ENCODE results near the gene MKNK1.

MKNK1 gene

DNA sequence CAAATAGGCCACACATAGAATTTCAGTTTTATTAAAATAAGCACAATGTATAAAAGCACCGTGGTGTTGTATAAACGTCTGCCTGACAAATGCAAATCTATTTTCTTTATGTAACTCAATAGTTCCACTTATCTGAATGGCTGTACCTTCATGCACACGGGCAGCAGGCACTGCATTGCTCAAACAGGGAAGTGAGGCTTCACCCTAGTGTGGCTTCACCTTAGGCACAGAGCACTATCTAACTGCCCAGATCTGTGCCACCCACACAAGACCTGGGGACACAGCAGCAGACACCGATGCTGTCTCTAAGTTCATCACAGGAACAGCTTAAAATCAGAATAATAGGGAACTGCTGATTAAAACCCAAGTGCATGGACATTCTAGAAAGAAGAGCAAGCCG, 46.7 kb downstream of the MKNK1 start:
- no peak for DNase-seq

DNA sequence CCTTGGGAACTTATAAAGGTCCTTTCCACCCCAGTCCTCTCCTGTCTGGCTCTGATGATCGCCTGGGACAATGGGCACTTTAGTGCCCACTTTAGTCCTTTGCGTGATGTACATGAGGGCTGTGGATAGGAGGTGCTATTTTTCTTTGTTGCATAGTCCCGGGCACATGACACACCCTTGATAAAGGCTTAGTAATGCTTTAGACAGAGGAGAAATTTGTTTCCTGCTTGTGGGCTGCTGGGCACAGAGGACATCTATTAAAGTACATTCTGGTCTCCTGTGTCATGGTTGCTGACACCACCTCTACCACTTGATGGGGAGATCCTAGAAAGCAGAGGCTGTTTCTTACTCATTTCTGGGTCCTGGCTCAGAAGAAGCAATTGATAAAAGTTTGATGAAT, 47.2 kb downstream of the MKNK1 start:
- peak; percentile 9 for DNase-seq

DNA sequence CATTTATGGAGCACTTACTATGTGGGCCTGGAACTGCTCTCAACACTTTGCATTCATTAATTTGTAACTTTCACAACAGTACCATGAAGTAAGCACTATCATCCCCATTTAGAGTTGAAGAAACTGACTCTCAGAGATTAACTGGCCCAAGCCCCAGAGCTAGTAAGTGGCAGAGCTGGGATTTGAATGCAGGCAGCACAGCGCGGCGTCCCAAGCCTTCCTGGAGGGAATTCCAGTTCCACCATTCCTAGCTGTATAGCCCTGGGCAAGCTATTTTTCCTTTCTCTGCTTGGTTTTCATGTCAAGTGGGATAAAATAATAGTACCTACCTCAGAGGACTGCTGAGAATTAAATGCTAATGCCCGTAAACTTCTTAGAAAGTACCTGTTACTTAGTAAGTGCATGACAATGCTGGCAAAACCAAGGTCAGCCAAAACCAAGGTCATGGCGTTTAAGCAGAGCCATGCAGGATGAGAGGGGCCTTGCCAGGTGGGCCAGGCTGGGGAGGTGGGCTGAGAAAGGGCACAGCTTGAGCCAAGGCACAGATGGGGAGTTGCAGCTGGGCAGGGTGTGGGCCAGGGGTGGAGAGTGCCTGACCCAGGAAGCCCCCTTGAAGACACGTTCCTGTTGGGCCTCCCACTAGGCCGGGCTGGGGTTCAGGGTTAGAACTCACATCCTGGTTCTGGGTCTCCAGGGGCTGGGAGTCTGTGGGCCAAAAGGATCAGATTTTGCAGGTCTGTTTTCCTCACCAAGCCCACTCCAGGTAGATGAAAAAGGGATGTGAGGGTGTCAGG, 48.0 kb downstream of the MKNK1 start:
- no peak for DNase-seq

DNA sequence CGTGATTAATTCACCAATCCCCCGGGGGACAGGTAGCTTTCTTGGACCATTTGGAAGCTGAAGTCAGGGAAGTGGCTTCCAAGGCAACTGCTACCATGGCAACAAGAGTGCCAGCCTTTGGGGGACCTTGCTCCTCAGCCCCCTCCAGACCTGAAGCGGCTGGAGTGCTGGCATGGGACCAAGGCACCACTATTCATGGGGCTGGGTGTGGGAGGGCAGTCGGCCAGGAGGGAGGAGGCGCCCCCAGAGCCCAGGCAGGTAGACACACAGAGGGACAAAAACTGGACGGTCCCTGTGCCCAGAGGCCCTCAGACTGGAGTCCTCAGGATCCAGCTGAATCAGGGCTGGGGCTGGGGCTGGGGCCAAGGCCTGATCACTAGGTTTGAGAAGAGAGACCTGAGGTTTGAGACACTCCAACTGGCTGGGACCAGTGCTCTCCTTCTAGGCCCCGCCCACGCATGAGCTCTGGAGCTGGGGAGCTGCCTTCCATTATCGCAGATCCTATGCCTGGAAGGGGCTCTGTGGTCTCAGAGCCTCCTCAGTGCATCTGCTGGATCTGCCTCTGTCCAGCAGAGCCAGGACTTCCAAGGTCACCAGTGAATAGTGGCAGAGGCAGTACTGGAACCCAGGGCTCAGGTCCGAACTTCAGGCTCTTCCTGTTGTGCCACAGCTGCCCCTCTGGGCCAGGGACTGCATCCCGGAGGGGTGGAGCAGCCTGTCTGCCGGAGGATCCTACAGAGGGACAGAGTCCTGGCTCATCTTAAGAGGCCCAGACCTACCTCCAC, 49.3 kb downstream of the MKNK1 start:
- DNase-seq: no peak

DNA sequence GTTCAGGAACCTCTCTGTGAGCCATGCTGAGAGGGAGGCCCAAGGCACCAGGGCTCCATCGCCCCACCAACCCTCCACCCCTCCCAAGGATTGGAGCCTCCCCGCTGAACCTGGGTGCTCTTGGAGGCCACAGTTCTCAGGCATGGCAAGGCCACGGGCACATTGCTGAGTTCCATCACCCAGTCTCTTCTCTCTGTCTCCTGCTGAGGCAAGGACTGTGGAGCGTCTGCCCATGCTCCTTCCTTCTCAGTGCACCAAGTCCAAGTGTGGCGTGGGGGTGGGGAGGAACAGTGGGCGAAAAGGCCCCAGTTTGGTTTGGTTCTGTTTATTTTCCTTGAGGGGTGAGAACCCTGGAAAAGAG, 49.9 kb downstream of the MKNK1 start:
- no peak for DNase-seq

DNA sequence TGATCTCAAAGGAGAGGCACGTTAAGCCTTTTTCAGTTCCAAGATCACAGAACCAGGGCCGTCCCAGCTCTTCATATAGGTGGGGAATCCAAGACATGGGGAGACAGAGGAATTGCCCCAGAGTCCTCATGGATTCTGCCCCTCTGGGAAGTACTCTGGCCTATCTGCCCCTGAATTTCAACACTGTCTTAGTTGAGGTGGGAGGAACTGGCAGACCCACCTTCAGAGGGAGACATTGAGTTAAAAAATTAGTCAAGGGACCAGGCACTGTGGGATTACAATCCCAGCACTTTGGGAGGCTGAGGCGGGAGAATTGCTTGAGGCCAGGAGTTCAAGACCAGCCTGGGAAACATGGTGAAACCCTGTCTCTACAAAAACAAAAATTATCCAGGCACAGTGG, 50.6 kb downstream of the MKNK1 start:
- DNase-seq: no peak

DNA sequence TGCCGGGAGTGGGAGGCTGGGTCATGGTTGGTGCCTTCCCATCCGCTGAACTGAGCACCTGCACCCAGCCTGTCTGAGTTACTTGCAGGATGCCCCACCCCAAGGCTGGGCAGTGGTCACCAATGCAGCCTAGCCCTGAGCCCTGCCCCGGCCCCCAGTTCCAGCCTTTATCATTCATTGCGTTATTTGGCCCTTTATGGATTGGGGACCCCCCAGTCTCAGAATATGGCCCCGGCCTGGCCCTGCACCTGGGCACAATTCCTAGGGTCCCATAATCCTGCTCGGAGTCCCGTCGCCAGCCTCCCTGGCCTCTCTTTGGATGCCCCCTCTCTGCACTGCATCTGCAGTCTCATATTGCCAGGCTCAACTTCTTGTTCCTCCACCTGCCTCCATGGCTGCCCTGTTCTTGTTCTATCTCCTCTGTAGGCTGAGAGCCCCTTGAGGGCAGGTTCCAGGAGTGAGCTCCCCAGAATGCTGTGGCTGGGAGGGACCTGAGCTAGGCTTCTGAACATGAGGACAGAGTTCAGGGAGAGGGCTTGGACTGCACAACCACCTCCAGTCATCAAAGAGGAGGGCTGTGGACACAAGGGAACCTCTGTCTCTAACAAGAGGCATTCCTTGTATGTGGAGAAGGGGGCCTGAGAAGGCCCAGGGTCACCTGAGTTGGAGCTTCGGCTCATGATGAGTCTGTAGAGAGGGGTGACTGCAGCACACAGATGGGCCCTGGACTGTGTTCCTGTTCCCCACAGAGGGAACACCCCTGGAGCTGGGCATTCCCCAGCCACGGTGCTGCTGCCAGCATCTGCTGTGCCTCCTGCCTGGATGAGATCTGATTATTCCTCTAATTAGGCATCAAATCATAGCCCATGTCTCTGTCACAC, 51.5 kb downstream of the MKNK1 start:
- no peak for DNase-seq

DNA sequence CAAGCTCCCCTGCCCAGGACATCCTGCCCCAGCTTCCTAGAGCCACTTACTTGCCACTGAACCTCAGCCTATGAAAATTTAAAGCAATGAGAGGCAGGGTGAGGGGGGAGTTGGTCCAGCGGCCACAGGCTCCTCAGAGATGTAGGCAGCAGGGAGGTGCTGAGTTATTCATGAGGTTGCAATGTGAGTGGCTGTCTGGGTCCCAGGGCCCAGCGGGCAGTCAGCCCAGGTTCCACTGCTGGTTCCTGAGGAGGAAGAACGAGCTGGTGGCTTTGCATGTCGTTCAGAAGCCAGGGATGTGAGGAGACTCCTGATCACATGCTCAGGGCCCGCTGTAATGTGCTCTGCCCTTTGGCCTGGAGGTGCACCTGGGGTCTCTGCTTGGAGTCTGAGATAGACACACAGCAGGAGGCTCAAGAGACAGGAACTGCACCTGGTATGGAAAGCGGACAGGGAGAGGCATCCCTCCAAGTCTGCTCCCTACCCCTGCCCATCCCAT, 52.4 kb downstream of the MKNK1 start, which contains the start of gene KNCN:
Gene KNCN, minus strand, starts transcription at position 51 of the 499 bp plus-strand sequence. CDS start 432 bp downstream, outside the sequence.
- DNase-seq: no peak

DNA sequence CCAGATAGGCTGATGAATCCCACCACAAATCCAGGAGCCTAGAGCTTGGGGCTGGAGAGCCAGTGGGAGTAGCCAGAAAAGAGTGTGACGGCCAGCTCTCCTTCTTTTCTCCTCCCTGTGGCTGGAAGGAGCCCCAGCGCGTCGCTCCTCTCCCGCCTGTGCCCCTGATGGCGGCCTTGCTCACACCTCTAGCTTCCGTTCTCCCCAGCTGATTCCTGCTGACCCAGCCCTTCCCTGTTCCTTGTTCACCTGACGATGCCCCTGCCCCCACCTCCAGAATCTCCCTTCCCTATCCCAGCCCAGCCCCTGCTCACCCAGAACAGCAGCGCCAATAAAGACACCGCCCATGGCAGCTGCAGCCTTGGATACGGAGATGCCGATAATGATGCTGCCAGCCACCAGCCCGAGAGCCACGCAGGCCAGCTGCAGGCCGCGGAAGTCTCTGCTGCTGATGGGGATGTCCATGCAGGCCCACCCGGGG, 53.3 kb downstream of the MKNK1 start:
- no peak for DNase-seq

DNA sequence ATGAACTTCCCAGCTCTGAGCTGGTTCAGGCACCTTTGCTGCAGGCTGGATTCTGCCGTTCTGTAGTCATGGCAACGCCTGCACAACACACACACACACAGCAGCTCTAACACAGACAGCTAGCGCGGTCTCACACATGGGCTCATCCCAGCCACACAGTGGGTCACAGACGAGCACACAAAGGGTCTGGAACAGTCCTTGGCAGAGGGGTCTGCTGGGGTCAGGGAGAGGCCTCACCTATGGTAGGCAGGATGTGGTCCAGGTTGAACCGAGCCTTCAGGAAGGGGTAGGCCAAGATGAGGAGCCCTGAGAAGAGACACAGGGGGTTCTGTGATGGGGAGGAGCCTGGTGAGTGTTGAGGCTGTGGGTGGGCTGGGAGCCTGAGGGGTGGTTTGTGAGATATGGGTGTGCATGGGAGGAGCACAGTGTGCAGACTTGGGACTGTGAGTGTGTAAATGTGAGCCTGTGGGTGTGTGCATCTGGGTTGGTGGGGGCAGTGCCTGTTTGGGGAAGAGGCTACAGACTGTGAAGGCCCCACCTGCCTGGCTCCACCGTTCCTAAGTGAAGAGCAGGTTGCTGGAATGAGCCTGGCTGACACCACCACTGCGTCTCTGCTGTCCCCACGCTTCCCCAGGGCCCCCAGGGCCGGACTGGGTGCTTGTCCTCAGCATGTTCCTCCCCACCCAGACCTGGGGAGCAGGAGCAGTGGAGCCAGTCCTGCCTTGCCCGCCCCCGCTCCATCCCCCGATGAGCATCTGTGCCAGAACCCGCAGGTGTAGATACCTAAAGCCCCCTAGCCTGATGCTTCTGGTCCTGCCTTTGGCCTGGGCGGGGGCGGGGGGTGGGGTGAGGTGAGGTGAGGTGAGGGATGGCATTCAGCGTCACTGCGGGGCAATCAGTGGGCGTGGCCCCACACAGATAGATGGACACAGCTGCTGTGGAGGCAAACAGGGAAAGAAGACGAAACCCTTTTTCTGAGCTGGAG, 54.1 kb downstream of the MKNK1 start:
- no peak for DNase-seq

DNA sequence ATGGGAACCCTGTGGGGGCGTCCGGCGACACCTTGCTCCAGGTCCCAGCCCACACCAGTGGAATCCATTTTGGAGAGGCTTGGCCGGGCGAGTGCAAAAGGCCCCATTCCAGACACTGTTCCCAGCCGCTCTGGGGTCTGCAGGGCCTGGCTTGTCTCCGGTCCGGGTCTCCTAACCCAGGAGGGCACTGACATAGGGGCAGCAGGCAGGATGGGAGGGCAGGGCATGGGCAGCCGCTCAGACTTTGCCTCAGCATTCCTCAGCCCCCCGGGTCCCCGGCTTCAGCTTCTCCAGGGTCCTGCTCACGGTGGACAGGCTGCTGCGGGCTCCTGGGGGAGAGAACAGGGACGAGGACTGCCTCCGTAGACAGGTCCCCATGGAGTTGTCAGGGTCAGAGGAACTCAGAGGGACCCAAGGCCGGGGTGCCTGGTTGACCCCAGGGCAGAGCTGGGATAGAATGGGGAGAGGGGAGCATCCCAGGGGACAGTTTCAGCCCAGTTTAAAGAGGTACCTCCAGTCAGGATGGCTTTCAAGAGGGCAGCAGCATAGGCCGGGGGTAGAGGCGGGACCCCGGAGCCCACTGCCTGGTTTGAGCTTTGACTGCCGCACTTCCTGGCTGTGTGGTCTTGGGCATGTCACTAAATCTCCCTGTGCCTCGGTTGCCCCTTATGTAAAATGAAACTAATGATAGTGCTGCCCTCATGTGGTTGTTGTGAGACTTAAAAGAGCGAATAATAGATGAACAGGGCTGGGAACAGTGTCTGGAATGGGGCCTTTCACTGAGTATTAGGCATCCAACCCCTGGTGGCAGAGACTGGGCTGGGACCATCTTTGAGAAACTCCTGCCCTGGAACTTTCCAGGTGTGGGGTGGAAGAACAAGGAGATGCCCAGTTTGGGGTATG, 56.3 kb downstream of the MKNK1 start:
- peak; percentile 61 for DNase-seq

DNA sequence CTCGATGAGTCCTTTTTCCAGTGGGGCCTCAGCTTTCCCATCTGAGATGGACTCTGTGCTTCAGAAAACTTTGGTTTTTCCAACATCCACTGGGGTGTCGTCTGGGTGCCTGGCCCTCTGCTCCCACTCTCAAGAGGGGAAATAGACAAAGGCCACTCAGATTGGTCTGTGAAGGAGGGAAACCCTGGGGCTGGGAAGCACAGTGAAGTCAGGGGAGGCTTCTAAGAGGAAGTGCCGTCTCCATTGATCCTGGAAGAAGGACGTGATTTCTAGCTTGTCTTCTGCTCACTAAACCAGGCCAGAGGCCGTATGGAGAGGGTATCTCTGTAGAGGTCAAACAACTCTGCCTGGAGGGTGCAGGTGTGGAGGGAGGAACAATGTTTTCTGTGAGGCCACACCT, 57.9 kb downstream of the MKNK1 start:
- DNase-seq: no peak

DNA sequence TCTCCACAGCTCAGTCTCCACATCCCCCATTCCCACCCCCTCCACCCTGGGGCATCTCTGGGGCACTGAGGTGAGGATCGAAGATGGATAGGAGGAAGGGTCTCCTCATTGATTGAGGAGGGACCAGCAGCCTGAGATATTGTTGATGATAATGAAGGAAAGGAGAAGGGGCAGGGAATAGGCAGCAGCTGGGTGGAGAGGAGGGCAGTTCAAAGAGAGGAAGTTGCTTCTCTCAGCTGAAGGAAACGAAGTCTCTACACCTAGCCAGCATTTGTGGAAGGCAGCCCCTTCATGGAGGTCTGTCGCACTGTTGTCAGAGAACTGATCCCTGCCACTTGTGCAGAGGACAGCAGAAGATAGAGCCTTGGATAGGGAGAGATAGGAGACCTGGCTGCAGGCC, 58.3 kb downstream of the MKNK1 start:
- no peak for DNase-seq

DNA sequence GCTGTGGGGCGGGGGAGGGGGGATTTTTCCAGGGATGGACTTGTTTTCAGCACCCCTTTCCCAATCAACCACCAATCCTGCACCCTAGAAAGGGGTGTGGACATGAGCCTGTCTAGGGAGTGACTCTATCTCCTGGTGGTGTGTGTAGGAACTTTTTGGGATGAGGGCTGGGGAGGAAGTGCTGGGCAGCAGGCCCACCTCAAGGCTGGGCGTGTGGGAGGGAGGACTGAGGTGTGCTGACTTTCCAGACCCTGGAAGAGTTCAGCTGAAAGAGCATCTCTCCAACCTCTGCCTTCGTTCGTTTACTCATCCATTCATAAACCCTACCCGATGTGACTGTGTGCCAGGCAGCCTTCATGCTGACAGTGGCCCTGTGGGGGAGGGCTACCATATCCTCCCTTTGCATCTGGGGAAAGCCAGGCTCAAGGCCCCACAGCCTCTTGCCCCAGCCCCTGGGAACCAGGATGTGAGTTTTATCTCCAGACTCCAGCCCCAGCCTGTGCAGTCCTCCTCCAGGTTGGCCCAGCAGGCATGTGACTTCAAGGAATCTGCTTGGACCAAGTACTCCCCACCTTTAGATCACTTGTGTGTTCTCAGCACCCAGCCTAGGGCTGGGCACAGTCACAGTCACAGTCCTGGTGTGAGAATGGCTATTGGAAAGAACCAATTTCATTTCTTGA, 59.4 kb downstream of the MKNK1 start:
- DNase-seq: no peak

DNA sequence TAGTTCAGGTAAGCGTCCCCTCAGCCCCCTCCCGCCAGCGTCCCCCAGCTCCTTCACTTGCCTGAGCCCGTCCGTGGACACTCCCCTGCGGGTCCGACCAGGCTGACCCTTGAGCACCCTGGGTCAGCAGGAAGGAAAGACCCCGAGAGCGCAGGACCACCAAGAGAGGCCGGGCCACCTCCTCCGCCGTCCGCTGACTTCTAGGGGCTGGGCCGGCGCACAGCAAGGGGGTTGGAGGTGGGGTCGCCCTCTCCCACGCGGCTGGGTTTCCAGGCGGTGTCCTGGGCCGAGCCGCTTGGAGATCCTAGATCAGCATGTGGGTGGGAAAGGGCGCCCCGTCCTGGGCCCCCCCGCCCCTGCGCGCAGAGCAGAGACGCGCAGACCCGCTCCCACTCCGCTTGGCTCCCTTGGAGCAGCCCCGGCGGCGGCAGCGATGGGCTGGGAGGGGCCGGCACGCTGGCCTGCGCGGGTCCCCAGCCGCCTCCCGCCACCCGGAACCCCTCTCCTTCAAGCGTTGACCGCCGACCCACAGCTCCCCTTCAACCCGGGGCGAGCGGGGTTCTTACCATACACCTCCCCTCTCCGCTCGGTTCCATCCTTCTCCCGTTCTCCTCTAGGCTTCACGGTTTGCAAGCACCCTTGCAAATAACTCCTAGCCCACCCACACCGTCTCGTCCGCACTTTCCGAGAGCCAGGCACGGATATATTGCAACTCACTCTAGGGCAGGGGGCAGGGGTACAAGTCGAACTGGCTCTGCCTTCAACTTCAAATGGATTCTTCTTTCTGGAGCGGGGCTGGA, 60.1 kb downstream of the MKNK1 start:
- no peak for DNase-seq

DNA sequence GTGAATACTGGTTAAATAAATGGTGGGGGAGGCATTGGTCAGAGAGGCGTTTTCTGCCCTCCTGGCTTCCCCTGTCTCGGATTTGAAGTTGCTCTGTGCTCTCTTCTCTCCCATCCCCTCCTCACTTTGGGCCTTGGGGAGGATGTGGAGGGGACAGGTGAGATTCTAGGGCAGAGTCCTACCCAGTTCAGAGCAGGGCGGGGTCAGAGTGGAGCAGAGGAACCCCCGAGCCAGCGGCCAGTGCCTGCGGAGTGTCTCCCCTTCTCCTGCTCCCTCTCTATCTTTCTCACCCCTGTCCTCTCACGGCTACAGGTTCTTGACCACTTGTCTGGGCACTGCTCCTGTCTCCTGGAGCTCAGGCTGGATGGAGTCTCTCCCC, 60.7 kb downstream of the MKNK1 start:
- DNase-seq: no peak

DNA sequence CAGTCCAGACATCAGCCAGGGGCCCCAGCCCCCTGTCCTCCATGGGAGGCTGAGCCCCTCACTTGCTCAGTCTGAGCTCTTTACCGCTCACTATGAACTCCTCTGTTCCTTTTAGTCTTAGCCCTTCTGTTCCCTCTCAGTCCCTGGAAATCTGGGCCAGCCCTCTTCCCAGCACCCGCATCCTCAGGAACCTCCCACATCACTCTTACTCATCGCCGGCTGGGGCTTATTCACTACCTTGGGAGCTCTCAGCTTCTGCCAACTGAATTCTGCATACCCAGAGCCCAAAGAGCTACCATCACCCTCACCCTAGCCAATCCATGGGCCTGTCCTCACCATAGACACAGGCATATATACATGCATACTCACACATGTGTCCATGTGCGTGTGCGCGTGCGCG, 64.1 kb downstream of the MKNK1 start:
- DNase-seq: peak; percentile 51

DNA sequence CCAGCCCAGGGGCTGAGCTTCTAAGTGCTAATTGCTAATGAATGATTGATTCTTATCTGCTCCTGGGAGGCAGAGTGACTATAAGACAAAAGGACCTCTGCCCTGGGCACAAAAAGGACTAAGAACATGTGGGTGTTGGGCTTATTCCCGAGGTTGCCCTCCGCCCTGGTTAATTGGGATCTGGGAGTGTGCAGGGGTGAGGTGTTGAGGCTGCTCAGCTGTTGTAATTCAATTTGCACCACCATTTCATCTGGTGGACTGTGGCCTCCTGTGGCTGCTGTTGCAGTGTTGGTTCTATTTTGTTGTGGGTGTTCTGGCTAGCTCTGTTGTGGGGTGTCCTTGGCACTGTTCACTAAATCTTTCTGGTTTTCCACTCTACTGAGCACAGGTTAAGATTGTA, 65.9 kb downstream of the MKNK1 start:
- DNase-seq: no peak

DNA sequence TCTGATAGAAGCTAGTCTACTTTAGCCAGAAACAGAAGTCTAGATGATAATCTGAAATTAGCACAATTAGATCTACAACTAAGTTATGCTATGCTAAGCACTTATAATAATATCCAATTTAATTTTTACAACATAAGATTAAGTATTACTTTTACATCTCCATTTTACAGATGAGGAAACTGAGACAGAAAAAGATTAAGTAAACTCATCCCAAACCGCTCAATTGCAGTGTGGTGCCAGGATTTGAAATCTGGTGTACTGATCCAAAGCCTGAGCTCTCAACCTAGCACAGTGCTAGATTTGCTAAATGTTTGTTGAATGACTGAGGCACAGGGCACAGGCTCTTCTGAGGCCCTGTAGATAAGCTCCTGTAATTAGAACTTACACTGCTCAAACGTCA, 66.4 kb downstream of the MKNK1 start:
- DNase-seq: no peak

All from fibroblast of skin of scalp (primary cell).